Psoas muscle (tissue), 8 donors: ENCODE measurements around the gene ULBP1. TPM values are rescaled to one million over a fixed set of nuclear protein-coding genes. Genes with fewer than 3 reads are reported as not detected.

Experiments used
- ATAC-seq, 4 donors: fragments of 200-7000 bp; cut with Tn5 transposase; one replicate each; pipeline ENCODE4 v1.9.1; 2020; ENCODE audit warnings: moderate library complexity in 3 of 4, mild to moderate bottlenecking in 2 of 4
- DNase-seq, 2 donors: peaks; one replicate each; pipeline ENCODE4 v3.0.0-alpha.2; 2020
- H3K27ac ChIP-seq: fragments of 200-600 bp; one replicate; pipeline ENCODE4 v1.8.0; 2022
- H3K27me3 ChIP-seq, 3 donors: fragments of 200-600 bp in 1 of 3; one replicate each; pipeline versions ENCODE4 v1.6.1 to v1.8.0; 2013 to 2022; ENCODE audit warnings: low read length in 2 of 3, mild to moderate bottlenecking in 2 of 3, moderate library complexity in 1 of 3; ENCODE audit not compliant: insufficient read depth in 3 of 3
- H3K36me3 ChIP-seq, 2 donors: fragments of 200-600 bp in 1 of 2; one replicate each; pipeline versions ENCODE4 v1.6.1 to v1.8.0; 2013 to 2022; ENCODE audit warnings: low read depth in 1 of 2, mild to moderate bottlenecking in 1 of 2, moderate library complexity in 1 of 2; ENCODE audit not compliant: insufficient read depth in 1 of 2
- H3K4me1 ChIP-seq: fragments of 200-600 bp; one replicate; pipeline ENCODE4 v1.8.0; 2022
- H3K4me3 ChIP-seq: fragments of 200-600 bp; one replicate; pipeline ENCODE4 v1.8.0; 2022; ENCODE audit warnings: mild to moderate bottlenecking
- H3K9me3 ChIP-seq: fragments of 200-600 bp; one replicate; pipeline ENCODE4 v1.8.0; 2022
- CTCF ChIP-seq: fragments of 200-600 bp; IDR thresholded peaks from one replicate; pipeline ENCODE4 v1.8.0; 2022; ENCODE audit warnings: antibody characterized with exemption
- WGBS, 3 donors: extraction: QIAGEN DNeasy Blood & Tissue Kit; methylation state at CpG; one replicate each; pipeline versions ENCODE4 v1.1.6 to v1.1.7; 2013; 5-methylcytosine and 5-hydroxymethylcytosine counted together
- intact Hi-C, 2 donors: fragments of 100-400 bp; cut with DNase I; formaldehyde crosslinking; loops; one replicate each; pipeline versions ENCODE4 v1.11.0 to v1.14.2; 2022
- polyA plus RNA-seq, 3 donors: library from polyadenylated mRNA; stranded (reverse); fragments of 200-250 nt; gene quantifications; one replicate each; pipeline ENCODE4 v1.2.3, GENCODE V29; 2013
- total RNA-seq, 4 donors: library from RNA; stranded (reverse); fragmentation: NEBNext Ultra II Directional in 2 of 4; extraction: Animal tissue kit (Norgen Biotek cat#: 25700) in 2 of 4; gene quantifications; one replicate each; pipeline versions ENCODE4 v1.2.1 to v1.2.4, GENCODE V29; 2021 to 2023
- donor health status: healthy with polysubstance abuse.
- donor health status: DM: no; HTN: no; CAD: no; lungs with moderate emphysema.
- donor health status: Bipolar disorder and iron deficiency.
- donor health status: healthy.
- donor health status: DM: yes; HTN: yes; CAD: no.
- donor health status: DM: no; HTN: no; CAD: no.
- donor health status: DM: no; HTN: no; CAD: no.
- donor health status: DM: yes; HTN: yes; CAD: no.

The ULBP1 gene
- total and polyA plus RNA-seq, 7 donors = 0.03 to 0.12 (median 0.10) TPM

GRCh38 chr6:149933036-149933435 is 30.7 kb upstream of the ULBP1 start:
- peaks cover 7 to 55% (median 14%) of the 10 kb centered on the region in 3 donors for H3K27me3 ChIP-seq
- ATAC-seq = no peak
- H3K4me1 ChIP-seq = no peaks in the 10 kb centered on the region
- WGBS, 3 donors = 43 to 66% (median 63%) methylated on average over 5 of the region's 5 CpGs
- no peak for TF ChIP-seq CTCF
- DNase-seq = no peak
- no peaks in the 10 kb centered on the region for H3K9me3 ChIP-seq
- intact Hi-C loops = loop anchor here in 1 of 2 donors (5.0 kb wide), 1 partner anchor 884 kb away; no protein-coding TSS in a partner anchor
- H3K27ac ChIP-seq = no peak overlapping the region
- no peaks in the 10 kb centered on the region for H3K36me3 ChIP-seq
- no peak overlapping the region for H3K4me3 ChIP-seq

GRCh38 chr6:149933461-149933860 is 30.3 kb upstream of the ULBP1 start:
- intact Hi-C loops = loop anchor here in 1 of 2 donors (5.0 kb wide), 1 partner anchor 884 kb away; no protein-coding TSS in a partner anchor
- no peaks in the 10 kb centered on the region for H3K36me3 ChIP-seq
- WGBS, 3 donors = 38 to 42% (median 41%) methylated on average over 3 of the region's 3 CpGs
- DNase-seq = no peak
- ATAC-seq = no peak
- TF ChIP-seq CTCF = no peak
- no peak overlapping the region for H3K27ac ChIP-seq
- no peaks in the 10 kb centered on the region for H3K9me3 ChIP-seq
- H3K4me1 ChIP-seq = no peaks in the 10 kb centered on the region
- peaks cover 7 to 59% (median 18%) of the 10 kb centered on the region in 3 donors for H3K27me3 ChIP-seq
- no peak overlapping the region for H3K4me3 ChIP-seq

- no peak overlapping the region for H3K27ac ChIP-seq
- peak in 1 of 2 donors; percentile 38 for DNase-seq
Observed at GRCh38 chr6:149934249-149935156, 29.2 kb upstream of the ULBP1 start.

GRCh38 chr6:149935246-149935645 is 28.5 kb upstream of the ULBP1 start:
- no peak for TF ChIP-seq CTCF
- Histone ChIP-seq H3K9me3 (no peaks in the 10 kb centered on the region), H3K4me1 (no peaks in the 10 kb centered on the region), H3K4me3 (no peak overlapping the region), H3K27ac (no peak overlapping the region), H3K27me3 (peaks cover 7 to 66% (median 27%) of the 10 kb centered on the region in 3 donors), H3K36me3 (no peaks in the 10 kb centered on the region)
- DNase-seq (no peak), ATAC-seq (no peak)
- intact Hi-C loops = loop anchor here (2.0 to 5.0 kb wide), 2 partner anchors 82 to 467 kb away; no protein-coding TSS in a partner anchor
- WGBS, 3 donors = 50 to 80% (median 71%) methylated on average over 4 of the region's 4 CpGs

More at GRCh38 chr6:149934249-149935156, 29.2 kb upstream of the ULBP1 start:
- ATAC-seq = peak; percentile 71 to 83 (median 75)
- 32 to 37% (median 36%) methylated on average over 11 of the region's 11 CpGs for WGBS, 3 donors
- intact Hi-C loops = loop anchor here (1.0 to 5.0 kb wide), 4 partner anchors 82 to 883 kb away; no protein-coding TSS in a partner anchor
- Histone ChIP-seq H3K4me3 (no peak overlapping the region), H3K4me1 (no peaks in the 10 kb centered on the region), H3K36me3 (no peaks in the 10 kb centered on the region), H3K27me3 (peaks cover 7 to 60% (median 26%) of the 10 kb centered on the region in 3 donors), H3K9me3 (no peaks in the 10 kb centered on the region)
- peak; percentile 90 for TF ChIP-seq CTCF
